Measurements from ENCODE around the gene SLC6A4. TPM values are rescaled to one million over a fixed set of nuclear protein-coding genes. Genes with fewer than 3 reads are reported as not detected.

Gene SLC6A4
- polyA plus RNA-seq = under 1 TPM in 2 of 3 donors, not detected in 1; 0.06 to 0.29 TPM

DNA sequence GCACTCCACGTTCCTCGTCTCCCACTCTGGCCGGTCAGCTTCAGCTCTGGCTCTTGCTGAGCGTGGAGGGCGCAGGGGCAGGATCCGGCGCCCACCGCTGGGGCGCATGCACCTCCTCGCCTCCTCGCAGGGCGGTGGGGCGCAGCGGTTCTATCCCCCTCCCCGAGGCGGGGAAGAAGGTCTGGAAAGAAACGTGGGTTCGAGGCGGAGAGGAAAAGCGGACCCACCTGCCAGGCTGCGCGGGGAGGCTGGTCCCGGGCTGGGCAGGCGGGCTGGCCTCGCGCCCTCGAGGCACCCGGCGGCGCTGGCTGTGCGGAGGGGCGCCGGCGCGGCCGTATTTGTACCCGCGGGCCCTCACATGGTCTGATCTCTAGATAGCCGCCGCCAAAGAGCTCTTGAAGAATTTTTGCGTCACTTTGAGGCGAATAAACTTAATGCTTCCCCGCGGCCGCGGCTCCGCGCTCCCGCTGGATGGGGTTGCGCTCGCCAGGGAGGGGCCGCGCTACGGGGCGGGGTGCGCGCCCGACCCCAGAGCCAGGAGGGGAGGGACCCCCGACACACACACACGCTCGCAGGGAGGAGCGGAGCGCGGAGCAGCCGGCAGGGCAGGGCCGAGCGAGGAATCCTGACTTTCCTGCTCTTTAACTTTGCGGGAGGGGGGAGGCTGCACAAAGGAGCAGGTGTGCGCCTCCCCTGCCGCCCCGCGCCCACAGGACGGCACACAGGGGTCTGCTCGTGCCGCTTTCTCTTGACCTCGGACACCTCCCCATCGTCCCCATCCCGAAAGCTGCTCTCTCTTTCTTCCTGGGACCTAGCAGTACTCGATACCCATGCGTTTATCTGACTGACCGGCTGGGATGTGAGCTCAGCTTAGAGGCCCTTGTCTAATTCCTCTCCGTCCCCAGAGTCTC lies at the start of gene SLC6A4:
Gene SLC6A4 (minus strand): TSS at position 312 of the 911 bp plus-strand sequence. CDS start 13,739 bp downstream, outside the sequence.
- H3K27ac ChIP-seq (ENCODE audit: low read depth, low read length) = no peak within 1 kb of the TSS
- 4% methylated on average over 72 to 82 of the region's 82 CpGs for WGBS, 3 donors

DNA sequence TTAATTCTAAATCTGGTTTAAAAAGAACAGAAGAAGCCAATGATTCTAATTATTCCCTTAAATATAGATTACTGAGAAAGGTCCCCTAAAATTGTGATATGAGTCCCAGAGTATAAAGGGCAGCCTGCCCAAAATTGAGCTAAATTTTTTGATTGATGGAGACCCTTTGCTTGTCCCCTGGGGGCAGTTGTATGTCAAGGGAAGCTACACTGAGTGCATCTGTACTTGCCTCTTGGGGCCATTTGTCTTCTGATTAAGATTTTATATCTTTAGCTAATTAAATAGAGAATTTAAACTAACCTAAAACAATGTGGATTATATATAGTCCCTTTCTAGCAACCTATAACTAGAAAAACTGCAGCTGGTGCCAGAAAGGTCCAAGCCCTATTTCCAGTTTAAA lies 43.7 kb upstream of the SLC6A4 start:
- H3K27ac ChIP-seq (ENCODE audit: low read depth, low read length) = no peak overlapping the region

DNA sequence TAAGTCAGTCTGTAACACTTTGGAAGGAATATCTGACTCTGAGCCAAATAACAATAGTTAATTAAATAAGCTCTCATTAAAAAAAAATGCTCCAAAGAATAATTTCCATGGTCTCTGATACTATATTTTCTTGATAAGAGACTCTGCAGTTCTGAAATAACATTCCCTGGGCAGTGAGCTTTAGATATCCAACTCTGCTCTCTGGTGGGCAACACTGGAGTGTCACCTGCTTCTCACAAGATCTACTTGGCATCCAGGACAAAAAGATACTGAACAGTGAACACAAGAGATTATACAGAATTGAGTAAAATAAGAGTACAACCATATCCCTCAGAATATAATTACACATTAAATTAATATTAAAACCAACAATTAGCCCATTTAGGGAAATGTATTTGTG lies 42.5 kb upstream of the SLC6A4 start:
- no peak overlapping the region for H3K27ac ChIP-seq (ENCODE audit: low read depth, low read length)

DNA sequence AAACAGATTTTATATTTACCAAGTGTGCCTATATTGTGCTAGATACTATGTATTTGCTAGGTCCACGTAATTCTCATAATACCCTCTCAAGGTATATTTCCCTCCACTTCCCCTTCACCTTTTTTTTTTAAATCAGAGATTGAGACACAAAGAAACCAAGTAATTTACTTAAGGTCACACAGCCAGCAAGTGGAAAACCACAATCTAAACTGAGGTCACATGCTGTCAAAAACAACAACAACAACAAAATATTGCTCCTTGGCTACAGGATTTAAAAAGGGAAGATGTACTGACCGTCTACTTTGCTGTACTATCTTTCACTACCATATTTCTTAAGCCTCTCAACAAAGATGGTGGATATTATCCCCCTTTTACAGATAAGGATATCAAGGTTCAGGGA lies 40.4 kb upstream of the SLC6A4 start:
- no peak overlapping the region for H3K27ac ChIP-seq (ENCODE audit: low read depth, low read length)
- WGBS, 3 donors = 87 to 96% (median 93%) methylated on average over 2 of the region's 2 CpGs

DNA sequence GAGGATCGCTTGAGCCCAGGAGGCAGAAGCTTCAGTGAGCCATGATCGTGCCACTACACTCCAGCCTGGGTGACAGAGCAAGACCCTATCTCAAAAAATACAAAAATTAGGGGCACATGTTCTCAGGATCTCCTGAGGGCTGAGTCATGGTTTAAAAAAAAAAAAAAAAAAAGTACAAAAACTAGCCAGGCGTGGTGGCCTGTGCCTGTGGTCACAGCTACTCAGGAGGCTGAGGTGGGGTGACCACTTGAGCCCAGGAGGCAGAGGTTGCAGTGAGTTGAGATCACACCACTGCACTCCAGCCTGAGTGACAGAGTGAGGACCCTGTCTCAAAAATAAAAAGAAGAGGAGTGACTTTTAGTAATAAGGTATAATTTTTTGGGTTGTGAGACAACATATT lies 39.4 kb upstream of the SLC6A4 start:
- WGBS, 3 donors = 93 to 96% (median 96%) methylated on average over 3 of the region's 3 CpGs
- H3K27ac ChIP-seq (ENCODE audit: low read depth, low read length) = no peak overlapping the region

DNA sequence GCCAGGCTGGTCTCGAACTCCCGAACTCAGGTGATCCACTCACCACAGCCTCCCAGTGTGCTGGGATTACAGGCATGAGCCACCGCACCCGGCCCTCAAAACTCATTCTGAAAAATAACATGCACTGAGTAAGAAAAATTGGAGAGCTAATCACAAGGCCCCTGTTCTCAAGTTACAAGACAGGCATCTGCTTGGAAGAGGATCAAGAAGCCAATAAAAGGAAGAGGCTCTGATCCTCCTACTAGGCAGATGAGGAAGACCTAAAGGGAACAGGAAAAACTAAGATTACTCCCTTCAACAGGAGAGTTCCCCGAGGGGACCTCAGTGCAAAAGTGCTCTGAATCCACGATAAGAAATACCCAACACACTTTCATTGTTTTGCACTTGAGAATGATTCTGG lies 37.9 kb upstream of the SLC6A4 start:
- H3K27ac ChIP-seq (ENCODE audit: low read depth, low read length) = no peak overlapping the region
- WGBS, 3 donors = 90 to 94% (median 93%) methylated on average over 6 of the region's 6 CpGs

DNA sequence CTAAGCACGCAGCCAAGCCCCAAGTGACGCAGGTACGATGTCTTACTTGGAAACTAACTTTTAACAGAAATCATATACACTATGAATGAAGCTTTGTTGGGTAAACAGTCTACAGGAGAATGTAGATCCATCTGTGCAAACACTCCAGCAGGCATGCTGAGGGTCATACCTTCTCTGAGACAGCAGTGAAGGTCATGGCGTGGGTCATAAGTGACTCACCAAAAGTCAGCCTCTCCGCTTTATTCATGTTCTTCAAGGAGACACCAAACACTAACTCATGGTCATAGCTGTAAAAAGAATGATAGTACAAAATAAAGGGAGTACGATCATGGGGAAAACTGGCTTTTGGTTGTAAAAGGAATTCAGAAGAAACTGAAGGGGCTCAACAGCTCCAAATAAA lies 35.6 kb upstream of the SLC6A4 start:
- WGBS, 3 donors = 93 to 98% (median 97%) methylated on average over 6 of the region's 6 CpGs
- no peak overlapping the region for H3K27ac ChIP-seq (ENCODE audit: low read depth, low read length)

DNA sequence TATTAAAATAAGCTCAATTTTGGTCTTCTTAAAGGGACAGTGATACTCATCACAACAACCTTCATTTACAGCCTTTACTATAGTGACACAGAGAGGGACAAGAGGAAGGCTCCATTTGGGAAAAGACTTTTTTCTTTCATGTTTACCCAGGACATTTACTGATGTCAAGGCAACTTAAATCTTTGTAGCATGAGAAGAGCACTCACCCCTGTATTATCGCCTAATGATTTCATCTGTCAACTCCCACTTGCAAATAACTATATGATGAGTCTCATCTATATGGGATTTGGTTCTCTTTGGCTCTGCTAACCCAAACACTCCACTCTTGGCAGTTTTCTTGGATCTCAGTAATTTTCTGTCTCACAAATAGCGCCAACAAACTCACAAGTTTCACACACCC lies 32.1 kb upstream of the SLC6A4 start:
- H3K27ac ChIP-seq (ENCODE audit: low read depth, low read length) = no peak overlapping the region
- WGBS, 3 donors = 91 to 97% (median 94%) methylated on average over 2 of the region's 2 CpGs

DNA sequence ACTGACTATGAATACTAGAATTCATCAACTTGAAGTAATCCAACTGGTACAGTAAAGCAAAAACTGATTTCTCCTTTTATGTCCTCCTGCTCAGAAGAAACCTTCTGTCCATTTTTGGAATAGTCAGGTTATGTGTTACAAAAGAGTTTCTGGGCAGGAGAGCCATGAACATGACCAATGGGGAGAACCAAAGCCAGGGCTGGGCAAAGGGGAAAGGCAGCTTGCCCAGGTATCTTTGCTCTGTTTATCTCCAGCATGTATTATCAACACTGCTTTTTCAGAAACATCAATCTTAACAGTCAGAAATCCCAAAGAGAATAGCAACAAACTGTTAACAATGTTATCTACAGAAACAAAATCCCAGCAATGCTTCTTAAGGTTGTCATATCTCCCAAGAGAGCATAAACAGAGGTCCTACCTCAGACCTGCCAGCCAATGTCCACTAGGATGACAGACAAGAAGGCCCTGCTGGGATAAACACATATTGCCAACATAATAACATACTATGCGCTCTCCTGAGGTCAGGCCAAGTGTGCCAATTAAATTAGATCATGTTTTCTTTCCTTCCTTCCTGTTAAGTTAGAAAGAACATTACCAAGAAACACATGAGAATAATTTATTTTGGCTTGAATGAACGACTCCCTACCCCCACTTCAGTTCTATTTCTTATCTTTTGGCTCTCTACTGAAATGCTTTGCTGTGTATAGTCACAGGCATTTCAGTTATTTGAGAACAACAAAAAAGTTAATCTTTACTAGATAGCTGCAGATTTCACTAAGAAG lies 28.2 kb upstream of the SLC6A4 start:
- WGBS, 3 donors = 16 to 29% (median 28%) methylated on average over 2 of the region's 2 CpGs
- no peak overlapping the region for H3K27ac ChIP-seq (ENCODE audit: low read depth, low read length)

DNA sequence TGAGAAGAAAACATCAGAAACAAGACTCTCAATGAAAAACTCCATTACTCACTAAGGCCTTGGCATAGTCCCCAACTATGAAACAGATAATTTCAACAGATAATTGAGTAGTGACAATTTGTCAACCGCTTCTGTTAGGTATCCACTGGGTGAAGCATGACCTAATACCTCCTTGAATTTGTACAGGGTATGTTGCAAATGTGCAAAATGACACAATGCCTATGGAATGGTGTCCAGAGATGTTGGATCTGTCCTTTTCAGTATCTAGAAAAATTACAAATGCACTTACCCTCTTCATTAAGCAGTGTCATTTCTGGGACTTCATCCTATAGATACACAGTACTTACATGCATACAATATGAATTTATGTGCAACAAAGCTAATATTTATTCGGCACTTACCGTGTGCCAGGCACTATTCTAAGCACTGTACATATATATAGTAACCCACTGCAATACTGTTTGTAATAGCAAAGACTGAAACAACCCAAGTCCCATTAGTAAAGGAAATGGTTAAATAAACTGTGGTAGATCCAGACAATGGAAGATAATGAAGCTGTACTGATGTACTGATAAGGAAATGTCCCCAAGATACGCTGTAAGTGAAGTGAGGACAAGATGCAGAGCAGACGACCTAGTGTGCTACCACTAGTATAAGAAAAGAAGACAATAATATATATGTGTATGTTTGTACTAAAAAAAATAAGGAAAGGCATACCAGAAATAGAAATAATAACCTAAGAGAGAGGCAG lies 21.4 kb upstream of the SLC6A4 start:
- WGBS, 3 donors = 82 to 86% (median 83%) methylated on average over 5 of the region's 5 CpGs
- H3K27ac ChIP-seq (ENCODE audit: low read depth, low read length) = no peak overlapping the region

DNA sequence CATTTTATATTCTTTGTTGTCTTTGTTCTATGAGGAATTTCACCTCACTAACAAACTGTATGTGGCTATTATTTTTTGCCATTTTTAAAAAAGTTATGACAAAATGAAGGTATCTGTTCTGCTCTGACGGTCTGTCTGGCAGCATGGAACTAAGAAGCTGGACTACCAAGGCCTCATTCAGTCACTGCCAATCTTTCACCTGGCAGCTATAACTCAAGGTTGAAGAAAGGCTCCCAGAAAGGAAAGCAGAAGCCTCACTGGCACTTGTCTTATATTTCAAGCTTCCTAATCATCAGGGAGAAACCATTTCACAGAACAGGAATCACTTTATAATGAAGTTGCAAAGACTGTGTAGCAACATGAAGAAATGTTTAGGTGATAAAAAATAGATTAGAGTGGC lies 18.7 kb upstream of the SLC6A4 start:
- WGBS, 3 donors = 41 to 86% (median 84%) methylated on average over 1 of the region's 1 CpG
- H3K27ac ChIP-seq (ENCODE audit: low read depth, low read length) = no peak overlapping the region

DNA sequence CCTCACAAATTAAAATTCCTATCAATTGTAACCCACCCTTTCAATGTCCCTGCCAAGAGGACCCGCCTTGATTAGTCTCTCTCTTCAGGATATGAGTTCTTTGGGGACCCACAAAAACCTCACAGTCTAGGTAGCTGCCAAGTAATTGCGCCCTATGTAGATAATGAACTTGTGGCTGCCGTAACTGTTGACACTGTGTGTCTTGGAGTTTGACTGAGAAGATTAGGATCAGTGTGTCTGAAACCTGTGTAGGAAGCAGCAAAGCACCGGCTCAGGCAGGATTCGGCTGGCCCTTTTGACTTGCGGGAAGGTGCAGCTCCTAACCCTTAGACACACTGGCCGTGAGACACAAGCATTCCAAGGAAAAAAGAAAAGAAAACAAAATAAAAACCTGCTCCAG lies 17.8 kb upstream of the SLC6A4 start:
- WGBS, 3 donors = 63 to 83% (median 77%) methylated on average over 7 of the region's 7 CpGs
- H3K27ac ChIP-seq (ENCODE audit: low read depth, low read length) = no peak overlapping the region

DNA sequence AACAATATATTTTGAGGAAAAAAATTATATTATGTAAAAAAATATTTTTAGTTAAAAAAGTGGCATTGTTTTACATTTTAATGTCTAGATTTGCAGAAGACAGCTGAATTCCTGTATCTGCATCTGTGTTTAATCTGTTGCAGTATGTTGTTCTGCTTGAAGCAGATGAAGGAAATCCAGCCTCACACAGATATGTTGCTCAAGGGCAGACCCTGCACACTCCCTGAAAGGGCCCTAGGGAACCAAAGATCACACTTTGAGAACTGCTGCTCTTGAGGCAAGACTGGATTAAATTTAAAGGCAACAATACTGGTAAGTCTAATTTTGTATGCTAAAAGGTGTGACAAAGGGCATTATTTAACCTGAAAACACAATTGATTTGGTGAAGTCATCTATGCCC lies 16.4 kb upstream of the SLC6A4 start:
- no peak overlapping the region for H3K27ac ChIP-seq (ENCODE audit: low read depth, low read length)

DNA sequence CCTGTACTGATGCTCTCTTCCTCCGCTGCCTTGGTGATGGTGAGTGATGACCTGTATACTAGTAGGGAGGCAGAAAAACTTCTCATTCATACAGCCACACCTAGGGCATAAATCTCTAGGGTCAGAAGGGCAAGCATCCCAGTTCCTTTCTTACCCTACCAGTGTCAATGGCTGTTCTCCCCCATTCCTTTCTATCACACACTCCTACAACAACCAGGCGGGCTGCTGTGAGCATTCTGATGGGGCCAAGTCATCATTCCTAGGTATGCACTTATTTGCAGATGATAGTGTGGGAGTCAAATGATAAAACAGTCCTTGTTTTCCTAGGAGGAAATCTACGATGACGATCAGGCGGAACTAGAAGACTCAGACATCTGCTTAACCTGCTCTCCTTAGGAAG lies 14.0 kb upstream of the SLC6A4 start:
- WGBS, 3 donors = 93 to 94% (median 94%) methylated on average over 5 of the region's 5 CpGs
- no peak overlapping the region for H3K27ac ChIP-seq (ENCODE audit: low read depth, low read length)

DNA sequence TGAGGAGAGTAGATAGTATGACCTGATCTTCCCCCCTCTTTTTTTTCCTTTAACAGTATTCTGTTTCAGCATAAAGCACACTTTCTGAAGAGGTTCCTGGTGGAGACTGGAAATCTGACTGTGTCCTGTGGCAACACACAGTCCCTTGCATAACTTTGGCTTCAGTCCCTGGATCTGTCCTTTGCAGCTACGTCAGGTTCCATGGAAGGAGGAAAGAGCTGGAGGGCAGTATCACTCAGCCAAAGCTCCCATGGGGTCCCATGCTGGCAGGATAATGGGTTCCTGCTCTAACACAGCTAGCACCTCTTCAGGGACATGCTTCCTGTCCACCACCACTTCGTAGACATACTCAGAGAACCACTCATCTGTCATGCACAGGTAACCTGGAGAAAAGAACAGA lies 13.3 kb upstream of the SLC6A4 start:
- 63 to 91% (median 73%) methylated on average over 2 of the region's 2 CpGs for WGBS, 3 donors
- no peak overlapping the region for H3K27ac ChIP-seq (ENCODE audit: low read depth, low read length)

DNA sequence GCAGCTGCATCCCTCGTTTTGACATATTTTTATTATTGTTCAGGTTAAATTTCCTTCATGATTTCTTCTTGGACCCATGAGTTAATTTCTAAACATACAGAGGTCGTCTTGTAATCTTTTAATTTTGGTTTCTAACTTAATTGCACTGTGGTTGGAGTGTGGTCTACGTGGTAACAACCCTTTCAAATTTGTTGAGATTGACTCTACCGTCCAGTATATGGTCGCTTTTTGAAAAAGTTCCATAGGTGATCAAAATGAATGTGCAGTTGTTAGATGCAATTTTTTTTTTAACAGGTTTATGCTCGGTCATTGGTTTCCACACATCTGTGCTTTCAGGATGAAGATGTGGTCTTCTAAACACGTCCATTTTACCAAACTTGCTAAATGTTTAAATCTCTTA lies 11.0 kb upstream of the SLC6A4 start:
- 88 to 90% (median 89%) methylated on average over 7 of the region's 7 CpGs for WGBS, 3 donors
- H3K27ac ChIP-seq (ENCODE audit: low read depth, low read length) = no peak overlapping the region

DNA sequence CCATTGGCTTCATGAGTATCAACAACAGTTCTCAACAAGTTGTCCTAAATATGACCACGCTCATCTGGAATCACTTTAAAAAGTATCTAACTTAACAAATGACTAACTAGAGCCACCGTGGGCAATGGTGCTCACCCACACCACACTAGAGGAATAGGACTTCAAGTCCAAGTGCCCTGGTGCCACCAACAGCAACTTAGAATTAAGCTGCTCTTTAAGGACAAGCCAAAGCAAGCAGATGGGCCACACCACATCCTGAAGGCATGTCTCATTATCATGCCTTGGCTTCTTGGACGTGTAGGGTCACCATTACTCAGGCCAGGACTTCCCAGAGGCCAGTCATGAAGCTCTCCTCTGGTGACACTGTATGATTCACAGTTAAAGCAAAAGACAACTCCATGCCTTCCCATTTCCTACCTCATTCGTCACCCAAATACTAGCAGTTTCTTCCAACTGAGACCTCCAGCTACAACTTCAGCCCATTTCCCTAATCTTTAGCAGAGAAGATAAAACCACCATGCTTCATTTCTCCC lies 9.4 kb upstream of the SLC6A4 start:
- no peak overlapping the region for H3K27ac ChIP-seq (ENCODE audit: low read depth, low read length)
- WGBS, 3 donors = 71 to 77% (median 75%) methylated on average over 4 of the region's 4 CpGs

DNA sequence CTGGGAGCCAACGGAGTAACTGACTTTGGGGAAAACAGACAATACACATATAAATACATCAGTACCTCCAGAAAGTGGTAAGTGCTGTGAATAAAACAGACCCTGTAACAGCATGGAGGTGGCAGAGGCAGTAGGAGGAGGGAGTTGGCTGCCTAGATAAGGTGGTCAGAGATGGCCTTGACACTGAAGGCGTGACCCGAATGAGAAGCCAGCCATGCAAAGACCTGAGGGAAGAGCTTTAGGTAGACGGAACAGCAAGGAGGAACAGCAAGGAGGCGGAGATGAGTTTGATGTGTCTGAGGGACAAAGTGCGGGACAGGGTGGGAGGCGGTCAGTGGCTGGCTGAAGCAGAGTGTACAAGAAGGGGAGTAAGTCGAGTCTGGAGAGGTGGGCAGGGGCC lies 8.1 kb upstream of the SLC6A4 start:
- WGBS, 3 donors = 82 to 94% (median 90%) methylated on average over 8 of the region's 8 CpGs
- H3K27ac ChIP-seq (ENCODE audit: low read depth, low read length) = no peak overlapping the region

DNA sequence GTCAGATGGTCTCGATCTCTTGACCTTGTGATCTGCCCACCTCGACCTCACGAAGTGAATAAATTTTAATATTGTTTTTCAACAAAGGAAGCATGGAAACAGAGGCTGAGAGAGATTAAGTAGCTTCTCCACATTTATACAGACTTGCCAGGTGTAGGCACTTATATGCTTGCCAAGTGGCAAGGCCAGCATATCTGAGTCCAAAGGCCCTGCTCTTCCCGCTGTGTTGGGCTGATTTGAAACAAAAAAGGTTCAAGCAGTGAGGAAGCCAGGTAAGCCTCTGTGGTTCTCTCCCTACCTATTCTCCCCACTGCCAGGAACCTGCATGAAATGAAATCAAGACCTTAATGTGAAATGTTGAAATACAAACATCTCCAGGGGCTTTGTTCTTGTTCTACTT lies 7.5 kb upstream of the SLC6A4 start:
- WGBS, 3 donors = 79 to 94% (median 93%) methylated on average over 4 of the region's 4 CpGs
- no peak overlapping the region for H3K27ac ChIP-seq (ENCODE audit: low read depth, low read length)
